Upper lobe of right lung (tissue), 1 donor: Measurements from ENCODE around the gene WDR26. TPM values are rescaled to one million over a fixed set of nuclear protein-coding genes. Genes with fewer than 3 reads are reported as not detected.

Source experiments
- ATAC-seq: fragments of 200-7000 bp; cut with Tn5 transposase; one replicate; pipeline ENCODE4 v1.9.1; 2020; ENCODE audit warnings: mild to moderate bottlenecking, moderate library complexity
- DNase-seq: peaks from one replicate; pipeline ENCODE4 v3.0.0-alpha.2; 2020
- H3K27ac ChIP-seq: fragments of 200-600 bp; one replicate; pipeline ENCODE4 v1.8.0; 2022
- H3K27me3 ChIP-seq: fragments of 200-600 bp; one replicate; pipeline ENCODE4 v1.8.0; 2022; ENCODE audit warnings: mild to moderate bottlenecking
- H3K36me3 ChIP-seq: fragments of 200-600 bp; one replicate; pipeline ENCODE4 v1.8.0; 2022
- H3K4me1 ChIP-seq: fragments of 200-600 bp; one replicate; pipeline ENCODE4 v1.8.0; 2022
- H3K4me3 ChIP-seq: fragments of 200-600 bp; one replicate; pipeline ENCODE4 v1.8.0; 2022; ENCODE audit warnings: mild to moderate bottlenecking
- H3K9me3 ChIP-seq: fragments of 200-600 bp; one replicate; pipeline ENCODE4 v1.8.0; 2022
- CTCF ChIP-seq: fragments of 200-600 bp; IDR thresholded peaks from one replicate; pipeline ENCODE4 v1.8.0; 2022; ENCODE audit warnings: antibody characterized with exemption
- intact Hi-C: fragments of 100-400 bp; cut with DNase I; formaldehyde crosslinking; loops from one replicate; pipeline ENCODE4 v1.11.0; 2022
- total RNA-seq: library from RNA; stranded (reverse); fragmentation: NEBNext Ultra II Directional; extraction: Animal tissue kit (Norgen Biotek cat#: 25700); gene quantifications from one replicate; pipeline ENCODE4 v1.2.1, GENCODE V29; 2021
- donor health status: DM: no; HTN: yes; CAD: no; lungs with severe emphysema.

The WDR26 gene
- total RNA-seq, 1 donor from 2014 or later, result 96.1 TPM

GRCh38 chr1:224433041-224433691 lies 1.4 kb downstream of the WDR26 start:
- Histone ChIP-seq H3K4me1 (peaks cover 44% of the 10 kb centered on the region), H3K9me3 (no peaks in the 10 kb centered on the region), H3K27me3 (no peaks in the 10 kb centered on the region), H3K36me3 (peaks cover 26% of the 10 kb centered on the region), H3K4me3 (peak overlapping the region; percentile 81), H3K27ac (peak overlapping the region; percentile 98)
- TF ChIP-seq CTCF, result no peak
- ATAC-seq (peak; percentile 1), DNase-seq (no peak)
- intact Hi-C loops, result no loop called here

- H3K36me3 ChIP-seq, result peaks cover 29% of the 10 kb centered on the region
- no peaks in the 10 kb centered on the region for H3K27me3 ChIP-seq
- no peaks in the 10 kb centered on the region for H3K9me3 ChIP-seq
- intact Hi-C loops, result no loop called here
- H3K4me3 ChIP-seq, result peak overlapping the region; percentile 81
- peak overlapping the region; percentile 98 for H3K27ac ChIP-seq
- peaks cover 44% of the 10 kb centered on the region for H3K4me1 ChIP-seq
- DNase-seq, result no peak
- ATAC-seq, result no peak
- no peak for TF ChIP-seq CTCF
Measured at GRCh38 chr1:224432672-224433040, 1.9 kb downstream of the WDR26 start.

- ATAC-seq (no peak), DNase-seq (no peak)
- intact Hi-C loops, result no loop called here
- Histone ChIP-seq H3K27me3 (no peaks in the 10 kb centered on the region), H3K27ac (peak overlapping the region; percentile 98), H3K9me3 (no peaks in the 10 kb centered on the region), H3K4me3 (peak overlapping the region; percentile 81), H3K36me3 (peaks cover 34% of the 10 kb centered on the region), H3K4me1 (peaks cover 49% of the 10 kb centered on the region)
- no peak for TF ChIP-seq CTCF
Measured at GRCh38 chr1:224432146-224432545, 2.5 kb downstream of the WDR26 start.

GRCh38 chr1:224431726-224432125 lies 2.9 kb downstream of the WDR26 start:
- peaks cover 50% of the 10 kb centered on the region for H3K4me1 ChIP-seq
- no peaks in the 10 kb centered on the region for H3K27me3 ChIP-seq
- peak overlapping the region; percentile 81 for H3K4me3 ChIP-seq
- no peaks in the 10 kb centered on the region for H3K9me3 ChIP-seq
- peaks cover 38% of the 10 kb centered on the region for H3K36me3 ChIP-seq
- H3K27ac ChIP-seq, result peak overlapping the region; percentile 98
- no peak for TF ChIP-seq CTCF
- ATAC-seq, result no peak
- DNase-seq, result no peak
- intact Hi-C loops, result no loop called here

GRCh38 chr1:224430511-224431113 lies 4.0 kb downstream of the WDR26 start:
- DNase-seq, result no peak
- no peak for TF ChIP-seq CTCF
- Histone ChIP-seq H3K36me3 (peaks cover 48% of the 10 kb centered on the region), H3K4me3 (peak overlapping the region; percentile 81), H3K4me1 (peaks cover 42% of the 10 kb centered on the region), H3K27ac (peak overlapping the region; percentile 55), H3K9me3 (no peaks in the 10 kb centered on the region), H3K27me3 (no peaks in the 10 kb centered on the region)
- ATAC-seq, result peak; percentile 8
- intact Hi-C loops, result no loop called here
